Medulla oblongata (tissue), 1 donor: ENCODE results near the gene TRAF3IP3.

Source experiments
- DNase-seq: peaks from one replicate; pipeline ENCODE4 v3.0.0-alpha.2; 2015; ENCODE audit errors: extremely low spot score

TRAF3IP3 gene

DNA sequence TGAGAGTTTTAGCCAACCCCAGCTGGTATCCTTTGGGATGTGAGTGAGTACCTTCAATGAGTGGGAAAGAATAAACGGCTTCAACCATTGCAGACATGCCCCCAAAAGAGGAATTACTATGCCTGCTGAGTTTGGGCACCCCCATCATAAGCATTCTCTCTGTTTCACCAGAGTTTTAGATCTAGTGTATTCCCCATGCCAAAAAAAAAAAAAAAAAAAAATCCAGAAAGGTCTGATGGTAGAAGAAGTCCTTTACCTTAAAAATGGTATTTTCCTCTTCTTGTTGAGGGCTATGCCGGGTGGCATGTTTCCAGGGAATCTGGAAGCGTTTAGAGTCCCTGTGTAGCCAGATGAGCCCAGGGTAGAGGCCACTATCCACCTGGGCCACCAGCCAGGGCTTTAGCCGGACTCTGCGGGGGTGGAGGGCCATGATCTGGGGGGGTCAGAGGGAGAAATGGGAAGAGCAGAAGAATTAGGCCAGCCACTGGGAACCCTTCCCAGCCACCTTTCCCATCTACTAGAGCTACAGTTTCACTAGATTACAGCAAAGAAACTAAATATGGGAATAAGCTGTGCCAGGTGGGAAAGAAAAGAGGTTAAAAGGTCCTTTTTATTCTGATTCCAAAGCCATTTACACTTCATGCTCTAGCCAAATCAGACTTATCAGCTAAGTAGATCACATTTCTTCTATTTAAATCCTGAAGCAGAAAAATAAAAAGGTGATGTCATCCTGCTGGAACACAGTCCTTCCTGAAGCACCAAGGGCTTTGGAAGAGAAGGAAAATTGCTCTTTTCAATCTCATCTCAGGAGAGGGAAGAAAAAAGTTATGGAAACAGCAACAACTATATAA lies 45.4 kb downstream of the TRAF3IP3 start:
- DNase-seq: peak; percentile 8

- DNase-seq: no peak
These were observed 46.4 kb downstream of the TRAF3IP3 start for GRCh38 chr1:209802117-209802779.

- DNase-seq: no peak
These were observed 46.9 kb downstream of the TRAF3IP3 start for GRCh38 chr1:209802780-209803152.

- DNase-seq: no peak
These were observed 47.7 kb downstream of the TRAF3IP3 start for GRCh38 chr1:209803568-209803967.

DNA sequence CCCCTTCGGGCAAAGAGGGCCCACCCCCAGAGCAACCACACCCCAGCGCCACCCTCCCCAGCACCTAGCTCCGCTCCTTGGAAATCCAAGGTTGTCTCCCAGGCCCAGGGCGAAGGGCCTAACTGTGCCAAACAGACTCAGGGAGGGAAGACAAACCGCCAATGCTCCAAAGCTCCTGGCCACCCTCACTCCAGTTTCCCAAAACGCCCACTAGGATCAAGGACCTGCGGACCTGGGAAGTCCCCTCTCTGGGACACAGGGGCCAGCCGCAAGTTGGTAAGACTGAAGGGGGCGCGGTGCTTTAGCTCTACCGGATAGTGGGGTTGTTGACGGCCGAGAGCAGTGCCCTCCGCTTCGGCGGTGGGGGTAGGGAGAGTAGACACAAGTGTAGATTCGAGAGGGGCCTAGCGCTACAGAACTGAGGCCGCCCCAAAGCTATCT lies 49.5 kb downstream of the TRAF3IP3 start:
- DNase-seq: no peak

- peak; percentile 34 for DNase-seq
These were observed 50.3 kb downstream of the TRAF3IP3 start, which contains the start of gene IRF6 for GRCh38 chr1:209805875-209806760. IRF6 (minus strand) TSS chr1:209806142; CDS start chr1:209801413, 4,729 bp downstream.

DNA sequence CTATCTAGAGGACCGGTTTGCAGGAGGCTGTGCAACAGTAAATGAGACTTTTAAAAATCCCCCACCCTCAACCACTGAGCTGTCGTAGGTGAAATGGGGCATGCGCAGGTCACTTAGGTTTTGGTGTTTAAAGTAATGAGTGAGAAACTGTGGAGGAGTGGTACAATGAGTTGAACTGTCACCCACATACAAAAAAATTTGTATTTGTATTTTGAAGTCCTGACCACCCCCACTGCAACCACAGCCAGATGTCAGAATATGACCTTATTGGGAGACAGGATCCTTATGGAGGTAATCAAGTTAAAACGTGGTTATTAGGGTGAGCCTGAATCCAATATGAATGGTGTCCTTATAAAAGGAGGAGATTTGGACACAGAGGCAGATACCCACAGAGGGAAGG lies 51.7 kb downstream of the TRAF3IP3 start:
- DNase-seq: no peak

GRCh38 chr1:209808059-209808581 lies 52.3 kb downstream of the TRAF3IP3 start:
- DNase-seq: no peak

DNA sequence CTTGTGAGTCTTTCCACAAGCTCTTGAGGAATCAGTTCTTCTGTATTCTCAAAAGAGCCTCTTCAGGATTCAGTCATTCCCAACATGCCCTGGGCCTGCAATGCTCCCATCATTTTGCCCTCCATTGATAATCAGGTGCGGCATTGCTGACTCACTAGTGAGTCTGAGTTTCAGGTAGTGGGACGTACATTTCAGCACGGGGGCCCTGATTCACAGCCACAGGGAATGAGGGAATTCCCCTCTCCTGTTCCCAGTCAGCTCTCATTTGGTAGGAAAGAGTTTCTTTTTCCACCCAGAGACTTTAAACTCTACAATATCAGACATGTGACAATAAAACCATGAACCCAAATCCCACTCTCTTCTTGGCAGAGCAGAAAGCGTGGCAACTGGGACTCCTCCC lies 53.8 kb downstream of the TRAF3IP3 start:
- DNase-seq: no peak

DNA sequence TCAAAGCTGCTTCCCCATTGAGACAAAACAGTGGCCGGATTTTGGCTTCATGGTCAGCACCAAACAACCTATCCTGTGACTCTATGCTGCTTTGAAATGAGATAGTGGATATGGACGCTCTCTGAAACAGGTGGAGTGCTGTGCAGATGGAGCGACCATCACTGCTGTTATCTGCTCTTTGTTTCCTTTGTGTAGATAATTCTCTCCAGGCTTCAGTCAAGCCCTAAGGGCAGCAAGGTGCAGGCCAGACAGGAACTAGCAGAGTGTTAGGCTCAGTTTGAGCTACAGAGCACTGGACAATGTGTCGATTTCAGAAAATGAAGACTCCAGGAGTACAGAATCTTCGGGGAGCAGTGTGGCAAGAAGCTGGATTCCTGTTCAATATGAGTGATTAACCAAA lies 54.9 kb downstream of the TRAF3IP3 start:
- no peak for DNase-seq

- no peak for DNase-seq
These were observed 58.0 kb downstream of the TRAF3IP3 start for GRCh38 chr1:209813902-209814301.

DNA sequence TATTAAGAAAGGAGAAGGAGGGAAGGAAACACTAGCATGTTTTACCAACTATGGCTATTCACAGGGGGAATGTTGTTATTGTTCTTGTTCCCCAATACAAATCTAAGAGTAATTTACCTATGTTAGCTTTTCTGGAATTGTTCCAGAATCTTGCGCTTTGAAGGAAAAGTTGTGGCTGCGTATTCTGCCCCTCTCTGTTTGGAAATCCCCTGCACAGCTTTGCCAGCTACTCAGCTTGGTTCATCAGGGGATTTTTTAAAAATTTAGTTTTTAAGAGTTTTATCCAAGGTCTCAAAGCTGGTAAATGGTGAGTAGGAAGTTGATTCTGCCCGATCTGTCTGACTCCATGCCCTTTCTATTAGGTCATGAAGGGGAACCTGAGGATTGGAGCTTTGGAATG lies 59.6 kb downstream of the TRAF3IP3 start:
- no peak for DNase-seq

- DNase-seq: no peak
These were observed 60.1 kb downstream of the TRAF3IP3 start for GRCh38 chr1:209815931-209816341.

DNA sequence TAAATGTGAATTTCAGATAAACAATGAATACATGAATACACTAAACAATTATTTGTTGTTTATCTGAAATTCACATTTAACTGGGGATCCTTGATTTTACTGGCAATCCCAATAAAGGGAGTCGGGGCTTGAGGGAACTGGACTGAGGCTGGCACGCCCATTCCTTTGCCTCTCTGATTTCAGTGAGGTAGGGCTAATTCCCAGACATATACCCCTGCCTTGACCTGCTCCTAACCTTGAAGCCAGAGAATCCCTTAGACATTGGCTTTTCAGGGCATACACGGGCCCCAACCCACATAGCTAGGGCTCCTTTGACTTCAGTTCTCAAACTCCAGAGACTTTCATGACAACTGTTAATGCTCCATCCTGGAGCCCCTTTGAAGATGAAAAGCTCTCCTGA lies 61.1 kb downstream of the TRAF3IP3 start:
- DNase-seq: no peak

- DNase-seq: no peak
These were observed 61.8 kb downstream of the TRAF3IP3 start for GRCh38 chr1:209817691-209818090.

DNA sequence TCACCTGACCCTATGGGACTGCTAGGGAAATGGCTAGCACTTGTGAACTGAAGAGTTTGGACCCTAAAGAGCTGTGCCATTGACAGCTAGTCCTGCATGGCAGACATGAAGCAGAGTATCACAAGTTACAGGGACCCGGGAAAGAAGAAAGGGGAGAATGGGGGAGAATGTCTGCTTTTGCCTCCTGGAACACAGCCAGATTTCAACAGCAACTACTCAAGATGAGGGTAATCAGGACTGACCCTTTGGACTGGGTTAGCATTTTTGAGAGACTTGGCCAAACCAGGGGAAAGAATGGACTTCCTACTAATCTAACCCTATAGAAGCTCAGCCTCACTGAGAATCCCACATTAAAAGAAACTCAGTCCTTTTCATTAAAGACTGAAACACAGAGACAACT lies 63.2 kb downstream of the TRAF3IP3 start:
- no peak for DNase-seq

GRCh38 chr1:209820986-209821385 lies 65.1 kb downstream of the TRAF3IP3 start:
- DNase-seq: no peak

DNA sequence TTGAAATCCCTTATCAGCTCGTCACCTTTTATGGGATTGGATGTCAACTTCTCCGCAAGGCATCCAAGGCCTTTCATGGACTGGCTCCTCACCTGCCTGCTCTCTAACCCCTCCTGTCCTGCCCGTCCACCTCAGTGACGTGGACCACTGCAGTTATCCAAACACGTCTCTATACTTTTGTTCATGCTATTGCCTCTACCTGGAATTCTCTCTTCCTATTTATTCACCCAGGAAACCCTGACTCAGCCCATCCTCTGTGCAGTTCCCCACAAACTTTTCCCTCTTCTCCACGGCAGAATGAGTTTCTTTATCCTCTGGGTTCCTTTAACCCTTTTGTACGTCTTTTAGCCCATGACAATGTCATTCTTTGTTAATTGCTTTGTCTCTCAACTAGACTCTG lies 66.9 kb downstream of the TRAF3IP3 start:
- no peak for DNase-seq

- peak; percentile 71 for DNase-seq
These were observed 67.5 kb downstream of the TRAF3IP3 start for GRCh38 chr1:209823143-209824041.

DNA sequence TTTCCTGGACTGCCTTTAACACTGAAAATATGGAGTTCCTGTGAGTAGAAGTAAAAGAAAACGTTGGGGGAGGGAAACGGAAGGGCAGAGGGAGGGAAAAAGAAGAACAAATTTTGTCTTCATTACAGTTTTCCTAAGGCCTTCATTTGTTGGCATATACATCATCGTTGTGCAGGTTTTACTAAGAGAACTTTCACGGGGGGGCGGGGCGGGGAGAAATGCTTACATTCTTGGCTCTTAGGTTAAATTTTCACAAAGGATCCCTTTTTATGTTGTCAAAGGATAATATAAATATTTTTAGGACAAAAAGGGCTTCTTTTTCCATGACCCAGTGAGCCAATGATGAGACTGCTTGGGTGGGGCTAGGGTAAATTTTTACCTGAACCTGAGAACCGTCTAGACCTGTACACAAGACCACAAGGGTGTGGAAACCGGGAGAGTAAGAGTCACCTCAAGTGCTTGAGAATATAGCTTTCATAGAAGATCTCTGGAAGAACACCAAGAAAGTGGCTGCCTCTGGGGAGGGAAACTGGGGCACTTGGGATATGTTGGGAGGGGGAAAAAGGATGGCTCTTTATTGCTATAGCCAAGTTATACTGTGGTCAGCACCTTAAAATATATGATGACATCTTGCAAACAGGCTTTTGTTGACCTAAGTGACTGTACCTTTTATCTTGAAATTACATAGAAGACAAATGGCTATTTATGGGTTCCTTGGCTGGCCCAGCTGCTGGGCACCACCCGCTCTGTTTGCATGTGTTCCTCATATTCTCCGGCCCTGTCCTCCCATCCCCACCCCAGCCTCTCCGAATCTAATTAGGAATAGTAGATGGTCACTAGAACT lies 70.0 kb downstream of the TRAF3IP3 start:
- no peak for DNase-seq
